Kidney capillary endothelial cell (primary cell): ENCODE measurements around the gene CBL.

Source experiments
- DNase-seq: peaks from one replicate; pipeline ENCODE4 v3.0.0-alpha.2; 2018; ENCODE audit warnings: low spot score

Gene CBL

DNA sequence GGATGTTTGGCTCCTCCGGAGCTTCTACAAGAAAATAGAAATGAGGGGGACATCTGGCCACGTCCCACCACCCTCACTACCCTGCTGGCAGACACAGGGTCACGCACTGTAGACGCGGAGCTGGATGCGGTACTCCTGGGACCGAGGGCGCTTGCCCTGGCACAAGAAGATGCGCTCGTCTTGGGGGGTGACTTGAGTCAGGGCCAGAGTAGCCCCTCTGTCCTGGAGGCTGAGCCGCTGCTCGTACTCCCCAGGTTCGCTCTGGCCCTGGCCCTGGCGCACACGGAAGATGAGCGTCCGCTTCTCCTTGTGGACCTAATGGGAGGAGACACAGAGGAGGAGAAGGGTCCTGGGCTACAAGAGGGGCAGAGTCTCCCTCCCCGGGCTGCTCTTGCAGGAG, 108.6 kb downstream of the CBL start:
- no peak for DNase-seq

DNA sequence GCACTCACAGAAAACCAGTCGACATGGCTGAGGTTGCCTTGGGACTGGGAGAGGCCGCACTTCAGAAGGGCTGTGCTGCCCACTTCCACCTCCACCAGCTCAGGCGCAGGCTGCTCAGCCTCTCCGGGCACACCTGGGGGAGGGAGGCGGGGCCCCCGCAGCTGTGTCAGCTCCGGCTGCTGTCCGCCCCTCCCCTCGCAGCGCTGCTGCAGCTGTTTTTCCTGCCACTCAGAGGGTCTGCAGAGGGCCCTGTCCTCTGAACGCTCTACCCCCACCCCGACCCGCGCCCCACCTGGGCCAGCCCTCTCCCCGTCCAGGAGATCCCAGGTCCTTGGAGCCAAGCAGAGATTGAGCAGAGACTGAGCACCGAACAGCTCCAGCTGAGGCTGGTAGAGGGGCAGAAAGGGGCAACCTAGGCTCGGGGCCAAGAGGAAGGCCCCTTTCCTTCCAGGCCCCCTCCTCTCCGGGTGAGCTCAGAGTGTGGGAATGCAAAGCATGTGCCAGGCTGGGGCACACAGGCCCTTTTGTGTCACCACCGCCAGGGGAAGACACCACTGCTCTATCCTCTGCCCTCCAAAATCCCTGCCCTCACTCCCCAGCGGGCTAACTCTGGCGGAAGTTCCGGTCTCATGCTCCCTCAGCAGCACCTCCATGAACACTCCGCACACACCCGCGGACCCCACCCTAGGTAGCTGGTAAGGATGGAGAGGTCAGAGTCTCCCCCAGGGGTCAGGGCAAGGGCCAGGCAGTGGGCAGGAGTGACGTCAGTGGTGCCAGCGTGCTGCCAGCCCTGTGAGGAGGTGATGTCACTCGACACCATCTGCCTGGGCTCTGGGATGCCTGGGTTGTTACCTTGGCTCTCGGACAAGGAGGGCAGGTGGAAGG, 109.2 kb downstream of the CBL start:
- peak; percentile 53 for DNase-seq

DNA sequence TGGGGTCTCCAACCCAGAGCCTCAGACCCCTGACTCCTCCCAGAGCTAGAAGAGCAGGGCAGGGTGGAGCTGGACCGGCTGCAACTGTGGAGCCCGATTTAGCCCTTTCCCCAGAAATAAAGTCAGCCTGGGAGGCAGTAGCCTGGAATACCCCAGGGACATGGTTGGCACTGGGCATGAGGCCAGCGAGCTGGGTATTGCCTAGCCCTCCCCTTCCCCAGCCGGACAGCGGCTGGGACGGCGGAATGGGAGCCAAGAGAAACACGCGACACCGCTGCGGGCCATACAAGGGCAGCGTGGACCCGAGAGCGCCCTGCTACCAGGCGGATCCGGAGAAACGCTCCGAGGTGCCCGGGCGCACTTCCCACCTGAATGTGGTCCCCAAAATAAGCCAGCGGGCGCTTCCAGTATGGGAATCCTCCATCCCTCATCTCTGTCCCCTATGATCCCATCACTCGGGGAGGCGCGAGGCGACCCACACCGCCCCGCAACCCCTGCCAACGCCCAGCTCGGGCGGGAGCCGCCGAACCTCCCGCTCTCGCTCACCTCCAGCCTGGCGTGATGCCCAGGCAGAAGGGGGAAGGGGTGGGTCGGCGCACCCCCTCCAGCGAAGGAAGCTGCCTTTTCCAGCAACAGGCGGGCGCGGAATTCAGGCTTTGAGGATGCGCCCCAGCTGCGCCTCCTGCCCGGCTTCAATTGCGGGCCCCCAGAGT, 110.0 kb downstream of the CBL start:
- DNase-seq: peak; percentile 15

DNA sequence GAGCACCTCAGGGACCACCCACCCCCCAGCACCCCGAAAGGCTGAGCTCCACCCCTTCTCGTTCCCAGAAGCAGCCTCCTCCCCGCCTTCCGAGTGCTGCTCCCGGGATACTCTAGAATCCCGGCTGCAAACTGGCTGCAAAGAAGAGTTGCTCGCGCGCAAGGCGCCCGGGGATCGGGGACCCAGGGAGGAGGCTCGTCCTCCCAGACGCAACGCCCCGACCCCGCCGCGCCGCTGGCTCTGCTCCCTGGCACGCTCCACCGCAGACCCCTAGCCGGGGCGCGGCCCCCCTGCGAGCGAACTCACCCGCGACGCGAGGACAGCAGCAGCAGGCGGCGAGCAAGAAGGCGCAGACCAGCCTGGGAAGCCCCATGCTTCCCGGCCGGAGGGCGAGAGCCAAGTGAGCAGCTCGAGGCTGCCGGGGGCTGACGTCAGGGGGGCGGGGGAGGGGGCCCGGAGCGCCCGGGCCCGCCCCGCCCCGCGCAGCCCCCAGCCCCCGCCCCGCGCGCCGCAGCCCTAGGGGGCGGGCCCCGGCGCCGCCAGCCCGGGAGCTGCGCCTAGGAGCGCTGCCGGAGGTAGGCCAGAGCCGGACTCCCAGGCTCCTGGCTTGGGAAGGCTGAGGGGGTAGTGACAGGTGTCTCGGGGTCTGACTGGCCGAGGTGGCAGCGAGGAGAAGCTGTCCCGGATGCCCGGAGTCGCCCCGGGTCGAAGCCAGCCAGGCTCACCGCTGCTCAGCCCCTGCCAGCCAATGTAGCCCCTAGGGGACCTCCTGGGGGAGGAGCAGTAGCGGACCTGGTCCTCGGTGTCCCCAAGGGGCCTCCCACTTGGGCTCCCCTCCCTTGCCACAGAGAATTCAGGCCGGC, 110.8 kb downstream of the CBL start, which contains the start of gene MCAM:
Gene MCAM, minus strand, starts transcription at position 402 of the 863 bp plus-strand sequence. Its CDS starts 29 bp downstream, at position 373.
- no peak for DNase-seq

DNA sequence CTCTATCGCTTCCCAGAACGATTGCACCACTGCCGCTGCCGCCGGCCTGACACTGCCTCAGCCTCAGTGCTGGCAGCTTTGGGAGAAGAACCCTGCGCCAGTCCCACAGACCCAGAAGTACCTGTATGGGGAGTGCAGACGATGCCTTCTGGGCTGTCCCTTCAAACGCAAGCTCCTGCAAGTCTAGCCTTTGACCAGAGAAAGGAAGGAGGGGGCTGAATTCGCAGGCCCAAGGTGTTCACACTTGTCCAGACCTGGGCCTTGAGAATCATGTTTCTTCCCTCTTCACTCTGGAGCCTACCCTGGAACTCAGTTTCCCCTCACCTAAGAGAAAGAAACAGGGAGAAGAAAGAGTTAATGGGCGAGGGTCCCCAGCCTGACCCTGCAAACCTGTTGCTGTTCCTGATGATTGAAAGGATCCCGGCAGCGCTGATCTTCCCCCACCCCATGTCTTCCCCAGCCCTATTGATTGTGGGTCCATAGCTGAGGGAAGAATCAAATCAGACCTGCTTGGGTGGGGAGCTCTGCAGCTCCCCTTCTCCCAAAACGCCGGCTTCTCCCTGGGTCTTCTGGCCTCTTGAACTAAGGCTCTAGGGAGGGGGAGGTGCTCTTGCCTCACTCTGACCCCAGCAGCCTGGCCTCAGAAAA, 111.6 kb downstream of the CBL start:
- DNase-seq: no peak

DNA sequence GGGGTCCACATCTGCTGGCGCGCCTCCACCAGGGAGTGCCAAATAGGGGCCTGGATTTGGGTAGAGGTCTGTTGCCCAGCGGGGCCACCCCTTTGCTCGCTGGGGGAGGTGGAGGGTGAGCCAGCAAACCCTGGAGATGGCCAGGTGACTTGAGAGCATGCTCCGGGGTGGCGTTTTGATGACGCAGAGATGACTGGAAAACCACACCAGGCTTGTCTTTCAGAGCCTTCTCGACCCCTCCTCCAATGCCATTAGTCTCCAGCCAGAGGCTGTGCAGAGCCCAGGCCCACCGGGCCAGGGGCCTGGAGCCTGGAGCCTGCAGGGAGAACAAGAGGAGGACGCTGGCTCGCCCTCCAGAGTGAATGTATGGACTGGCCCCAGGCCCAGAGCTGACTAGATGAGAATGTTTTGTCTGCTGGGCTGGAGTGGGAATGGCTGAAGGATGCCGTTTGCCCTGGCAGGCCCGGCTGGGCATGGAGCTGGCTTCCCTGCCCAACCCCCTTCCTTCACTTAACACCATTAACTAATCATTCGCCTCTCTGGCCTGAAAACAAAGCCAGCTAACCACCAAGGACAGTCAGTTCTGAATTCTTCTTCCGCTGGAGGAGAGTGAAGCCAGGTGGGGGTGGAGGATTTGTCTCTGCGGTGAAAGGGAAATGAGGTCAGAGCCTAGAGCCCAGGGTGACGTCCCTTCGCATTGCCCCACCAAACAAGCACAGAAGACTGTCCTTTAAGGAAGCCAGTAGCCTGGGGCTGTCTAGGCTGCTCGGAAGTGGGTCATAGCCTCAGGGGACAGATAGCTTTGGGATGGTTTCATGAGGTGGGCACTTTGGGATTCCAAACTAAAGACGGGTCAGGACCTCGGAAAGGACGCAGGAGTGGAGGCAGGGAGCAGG, 112.3 kb downstream of the CBL start:
- DNase-seq: peak; percentile 96

DNA sequence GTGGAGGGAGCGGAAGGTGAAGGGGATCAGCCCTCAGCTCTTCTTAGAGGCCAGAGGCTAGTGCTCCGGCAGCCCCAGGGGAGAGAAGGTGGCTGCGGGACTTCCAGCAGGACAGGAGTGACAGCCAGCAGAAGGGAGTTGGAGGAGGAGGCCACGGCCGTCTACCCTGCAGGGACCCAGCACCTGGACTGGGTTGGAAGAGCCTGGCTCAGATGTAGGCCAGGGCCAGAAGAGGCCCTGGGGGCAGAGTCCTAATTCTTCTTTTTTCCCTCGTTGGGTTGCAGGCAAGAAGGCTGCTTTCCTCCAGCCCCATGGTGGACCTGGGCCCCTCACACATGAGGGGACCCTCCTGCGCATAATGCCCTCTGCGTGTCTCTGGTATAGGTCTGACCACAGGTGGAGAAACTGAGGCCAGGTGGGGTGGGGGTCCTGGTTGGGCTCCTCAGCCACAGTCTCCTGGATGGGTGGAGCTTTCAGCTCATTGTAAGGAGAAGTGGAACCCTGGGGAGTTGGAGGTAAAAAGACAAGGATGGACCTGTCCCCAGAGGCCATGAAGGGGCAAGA, 113.1 kb downstream of the CBL start:
- DNase-seq: no peak

DNA sequence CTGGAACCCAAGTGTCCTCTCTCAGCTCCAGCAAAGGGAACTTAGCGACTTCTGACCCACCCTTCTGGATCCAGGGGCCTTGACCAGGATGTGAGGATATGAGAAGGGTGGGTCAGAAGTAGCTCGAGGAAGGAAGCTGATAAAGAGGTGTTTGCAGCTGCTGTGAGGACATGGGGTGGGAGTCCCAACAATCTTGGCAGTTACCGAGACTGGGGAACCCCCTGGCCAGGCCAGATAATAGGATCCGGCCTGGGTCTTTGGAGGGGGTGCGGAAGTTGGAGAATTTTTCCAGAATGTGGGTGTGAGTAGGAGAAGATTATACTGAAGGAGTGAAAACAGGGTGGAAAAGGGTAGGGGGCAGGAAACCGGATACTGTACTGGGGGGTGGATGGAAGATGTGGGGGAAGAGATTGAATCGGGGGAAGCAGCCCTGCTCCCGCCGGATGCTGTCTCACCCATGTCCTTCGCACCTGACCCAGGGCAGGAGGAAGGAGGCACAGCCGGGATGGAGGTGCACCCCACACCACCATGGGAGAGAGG, 113.6 kb downstream of the CBL start:
- peak; percentile 84 for DNase-seq

DNA sequence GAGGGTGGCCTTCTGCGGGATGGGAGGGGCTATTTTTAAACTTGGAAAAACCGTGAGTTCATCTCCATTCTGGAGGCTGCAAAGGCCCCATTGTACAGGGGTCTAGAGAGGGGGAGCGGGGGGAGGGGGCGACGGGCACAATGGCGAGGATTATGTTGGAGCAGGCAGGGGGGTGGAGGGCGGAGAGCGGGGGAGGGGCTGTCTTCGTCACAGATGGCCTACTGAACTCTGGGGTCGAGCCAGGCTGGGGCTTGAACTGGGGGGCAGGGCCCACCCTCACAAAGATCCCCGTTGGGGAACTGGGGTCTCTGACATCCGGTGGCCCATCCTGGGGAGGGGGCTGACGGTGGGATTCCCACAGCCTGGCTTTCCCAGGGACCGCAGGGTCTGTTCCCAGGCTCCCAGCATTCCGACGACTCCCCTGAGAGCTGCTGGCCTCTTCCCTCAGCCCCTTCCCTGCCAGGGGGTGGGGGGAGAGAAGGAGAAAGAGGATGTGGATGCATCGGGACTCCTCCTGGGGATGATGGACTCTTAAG, 114.2 kb downstream of the CBL start:
- no peak for DNase-seq

DNA sequence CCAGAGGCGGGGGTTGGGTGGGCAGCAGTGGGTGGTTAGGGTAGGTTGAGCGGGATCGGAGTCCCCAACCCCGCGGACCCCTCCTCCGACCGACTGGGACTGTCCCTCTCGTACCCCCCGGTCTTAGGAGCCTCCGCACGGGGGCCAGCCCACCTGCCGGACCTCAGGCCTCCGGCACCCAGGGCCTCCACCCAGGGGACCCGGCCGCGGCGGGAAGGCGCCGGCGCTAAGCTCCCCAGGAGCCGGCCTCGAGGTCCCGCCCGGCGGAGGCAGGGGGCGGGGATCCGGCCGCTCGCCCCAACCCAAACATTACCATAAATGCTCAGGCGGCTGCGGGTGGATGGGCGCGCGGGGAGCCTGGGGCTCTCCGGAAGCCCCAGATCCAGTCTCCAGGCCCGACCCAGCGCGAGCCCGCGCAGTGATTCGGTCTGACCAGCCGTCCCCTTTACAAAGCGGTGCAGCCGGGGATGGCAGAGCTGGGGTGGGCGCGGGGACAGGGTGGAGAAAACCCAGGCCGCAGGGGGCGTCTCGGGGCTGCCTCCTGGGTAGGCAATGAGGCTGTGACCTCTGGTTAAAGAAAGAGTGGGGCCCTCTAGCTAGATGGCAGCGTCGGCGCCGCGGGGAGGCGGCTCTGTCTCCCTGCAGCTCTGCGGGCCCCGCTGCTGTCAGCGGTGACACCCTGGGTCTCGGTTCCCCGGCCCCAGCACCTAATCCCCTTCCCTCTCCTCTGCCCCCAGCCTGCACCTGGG, 114.8 kb downstream of the CBL start:
- peak; percentile 74 for DNase-seq

DNA sequence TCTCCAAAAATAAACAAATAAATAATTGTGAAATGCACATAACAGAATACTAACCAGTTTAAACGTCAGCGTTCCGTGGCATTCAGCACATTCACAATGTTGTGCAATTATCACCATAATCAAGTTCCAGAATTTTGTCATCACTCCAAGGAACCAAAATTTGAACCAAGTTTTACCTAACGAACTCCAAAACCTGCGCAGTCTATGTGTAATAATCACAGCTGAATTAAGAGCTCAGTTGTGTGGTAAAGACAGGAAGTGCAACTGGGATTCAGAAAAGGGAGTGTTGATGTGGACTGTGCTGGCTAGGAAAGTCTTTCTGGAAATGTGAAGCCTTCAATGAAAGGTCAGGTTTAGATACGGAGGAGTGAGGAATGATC, 116.2 kb downstream of the CBL start:
- DNase-seq: no peak

DNA sequence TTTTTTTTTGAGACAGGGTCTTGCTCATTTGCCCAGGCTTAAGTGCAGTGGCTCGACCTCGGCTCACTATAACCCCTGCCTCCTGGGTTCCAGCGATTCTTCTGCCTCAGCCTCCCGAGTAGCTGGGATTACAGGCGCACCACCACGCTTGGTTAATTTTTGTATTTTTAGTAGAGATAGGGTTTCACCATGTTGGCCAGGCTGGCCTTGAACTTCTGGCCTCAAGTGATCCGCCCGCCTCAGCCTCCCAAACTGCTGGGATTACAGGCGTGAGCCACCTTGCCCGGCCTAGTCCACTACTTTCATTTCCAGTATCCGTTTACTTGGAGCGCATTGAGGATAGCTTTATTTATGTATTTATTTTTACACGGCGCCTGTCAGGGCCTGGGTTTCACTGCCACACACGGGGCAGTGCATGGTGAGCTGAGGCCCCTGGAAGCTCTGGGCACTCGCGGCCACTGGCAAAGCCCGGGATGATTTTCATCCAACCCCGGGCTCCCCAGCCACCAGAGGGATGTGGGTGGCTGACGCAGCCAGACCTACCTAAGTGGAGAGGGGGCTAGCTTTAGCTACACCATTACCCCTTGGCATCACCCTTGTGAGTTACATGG, 116.9 kb downstream of the CBL start:
- DNase-seq: no peak

DNA sequence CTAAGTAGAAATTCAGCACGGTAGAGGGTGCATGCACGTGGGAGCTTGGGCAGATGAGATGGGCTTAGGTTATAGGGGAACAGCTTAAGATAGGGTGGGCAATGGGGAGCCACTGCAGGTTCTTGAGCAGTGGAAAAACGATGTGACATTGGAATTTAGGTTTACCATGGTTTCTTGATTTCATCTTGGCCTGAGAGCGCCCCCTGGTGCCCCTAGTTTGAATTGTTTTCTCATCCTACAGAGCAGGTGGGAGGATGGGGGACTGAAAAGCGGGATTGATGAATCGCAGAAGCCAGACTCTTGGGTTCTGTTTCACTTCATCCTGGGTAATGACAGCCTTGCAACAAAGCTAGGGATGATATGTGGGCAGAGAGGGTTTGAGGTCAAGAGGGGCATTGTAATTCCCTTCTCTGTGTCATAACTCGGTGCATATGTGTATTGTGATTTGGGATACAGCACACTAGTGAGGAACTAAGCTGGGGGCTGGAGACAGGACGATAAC, 117.4 kb downstream of the CBL start:
- DNase-seq: no peak

DNA sequence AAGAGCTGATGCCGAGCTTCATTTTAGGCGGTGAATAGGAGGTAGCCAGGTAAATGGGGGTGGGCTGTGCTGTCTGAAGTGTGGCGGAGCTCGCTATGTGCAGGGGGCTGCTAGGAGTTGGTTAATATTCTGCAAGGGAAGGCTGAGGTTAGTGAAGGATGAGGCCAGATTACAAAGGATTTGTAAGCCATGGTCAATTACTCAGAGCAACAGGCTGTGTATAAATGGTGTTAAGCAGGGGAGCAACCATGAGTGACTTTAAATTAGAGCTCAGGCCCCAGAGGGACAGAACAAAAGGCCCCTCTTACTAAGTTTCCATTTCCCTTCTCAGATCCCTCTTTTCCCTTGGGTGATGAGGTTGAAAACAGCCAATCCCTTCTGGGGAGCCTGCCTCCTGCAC, 118.0 kb downstream of the CBL start:
- DNase-seq: no peak

DNA sequence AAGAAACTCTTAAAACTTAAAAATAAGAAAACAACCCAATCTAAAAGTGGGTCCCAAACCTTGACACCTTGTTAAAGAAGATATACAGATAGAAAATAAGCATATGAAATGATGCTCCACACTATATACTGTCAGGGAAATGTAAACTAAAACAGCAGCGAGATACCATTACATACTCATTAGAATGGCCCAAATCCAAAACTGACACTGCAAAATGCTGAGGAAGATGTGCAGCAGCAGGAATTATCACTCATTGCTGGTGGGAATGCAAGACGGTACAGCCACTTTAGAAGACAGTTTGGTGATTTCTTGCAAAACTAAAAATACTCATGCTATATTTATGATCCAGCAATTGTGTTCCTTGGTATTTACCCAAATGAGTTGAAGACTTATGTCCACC, 123.2 kb downstream of the CBL start:
- no peak for DNase-seq

DNA sequence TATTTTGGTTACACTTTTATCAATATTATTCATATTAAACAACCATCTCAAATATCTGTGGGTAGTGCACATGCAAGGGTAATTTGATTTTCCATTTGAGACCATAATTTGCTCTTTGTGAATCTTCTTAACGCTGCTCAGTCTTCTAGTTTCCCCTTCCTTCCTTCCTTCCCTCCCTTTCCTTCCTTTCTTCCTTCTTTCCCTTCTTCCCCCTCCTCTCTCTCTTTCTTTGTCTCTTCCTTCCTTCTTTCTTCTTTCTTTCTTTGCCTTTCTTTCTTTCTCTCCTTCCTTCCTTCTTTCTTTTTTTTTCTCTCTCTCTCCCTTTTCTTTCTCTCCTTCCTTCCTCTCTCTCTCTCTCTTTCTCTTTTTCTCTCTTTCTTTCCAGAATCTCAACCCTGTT, 124.1 kb downstream of the CBL start:
- no peak for DNase-seq

DNA sequence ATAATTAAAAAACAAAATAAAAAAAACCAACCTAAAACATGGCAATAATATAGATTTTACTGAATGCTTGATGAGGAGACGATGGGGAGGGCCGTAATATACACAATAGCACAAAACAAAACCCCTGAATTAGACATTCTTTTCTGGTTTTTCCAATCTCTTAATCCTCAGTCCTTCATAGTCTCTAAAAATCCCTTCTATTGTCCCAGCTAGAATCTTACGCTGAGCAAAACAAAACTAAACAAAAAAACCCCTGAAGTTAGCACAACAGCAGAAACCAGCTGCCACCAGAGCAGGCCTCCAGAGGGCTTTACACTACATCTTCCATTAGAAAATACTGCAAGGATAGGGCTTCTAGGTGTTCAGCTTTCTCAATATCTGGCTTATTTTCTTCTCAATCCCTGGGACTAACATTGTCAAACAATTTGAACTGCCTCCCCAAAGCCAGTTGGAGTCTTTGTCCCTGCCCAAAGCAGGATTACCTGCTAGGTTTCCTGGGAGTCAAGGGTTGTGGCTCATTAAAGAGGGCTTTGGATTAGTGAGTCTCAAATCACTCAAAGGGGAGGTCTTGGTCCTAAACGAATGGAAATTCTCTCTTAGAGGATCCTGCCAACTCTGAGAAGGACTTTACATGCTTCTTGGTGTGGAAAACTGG, 126.1 kb downstream of the CBL start:
- no peak for DNase-seq
